GM12864 (cell line): ENCODE results near the gene ARL16.
"Not testable (repeated sequence)": the region's sequence is repeated elsewhere in the genome, so short reads cannot be mapped to it uniquely, and the experiment has no call there.

ENCODE experiments used
- DNase-seq: peaks from one replicate; pipeline ENCODE4 v3.0.0-alpha.2; 2011; ENCODE audit warnings: low read depth
- H3K4me3 ChIP-seq: 2 replicates; pipeline ENCODE4 v1.5.1; 2011; ENCODE audit warnings: mild to moderate bottlenecking, low read depth, low read length, control low read depth
- TF ChIP-seq, protein P1 (sequence below): IDR thresholded peaks from 2 replicates; pipeline ENCODE4 v1.5.1; 2011; ENCODE audit warnings: low read depth, mild to moderate bottlenecking, moderate library complexity, low read length, control low read depth, inconsistent platforms; ENCODE audit errors: missing control alignments

ARL16 gene

DNA sequence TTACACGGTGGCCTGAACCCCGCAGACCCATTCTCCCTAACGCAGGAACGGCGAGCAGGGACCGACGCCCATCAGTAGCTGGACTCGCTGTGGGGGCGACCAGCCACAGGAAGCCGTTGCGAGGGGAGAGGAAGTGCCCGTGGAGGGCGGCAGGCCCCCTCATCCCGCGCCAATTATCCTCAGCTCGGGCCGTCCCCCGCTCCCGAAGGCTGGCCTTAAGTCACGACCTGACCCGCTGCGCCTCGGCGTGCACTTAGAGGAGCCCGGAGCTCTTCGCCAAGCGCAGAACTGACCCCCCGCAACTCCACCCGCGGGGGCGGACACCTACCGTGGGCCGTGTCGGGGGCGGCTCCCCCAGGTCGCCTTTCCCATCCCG is 401 bp downstream of the ARL16 start:
- no peak for DNase-seq
- H3K4me3 ChIP-seq = peak overlapping the region; percentile 66
- TF ChIP-seq, protein P1, sequence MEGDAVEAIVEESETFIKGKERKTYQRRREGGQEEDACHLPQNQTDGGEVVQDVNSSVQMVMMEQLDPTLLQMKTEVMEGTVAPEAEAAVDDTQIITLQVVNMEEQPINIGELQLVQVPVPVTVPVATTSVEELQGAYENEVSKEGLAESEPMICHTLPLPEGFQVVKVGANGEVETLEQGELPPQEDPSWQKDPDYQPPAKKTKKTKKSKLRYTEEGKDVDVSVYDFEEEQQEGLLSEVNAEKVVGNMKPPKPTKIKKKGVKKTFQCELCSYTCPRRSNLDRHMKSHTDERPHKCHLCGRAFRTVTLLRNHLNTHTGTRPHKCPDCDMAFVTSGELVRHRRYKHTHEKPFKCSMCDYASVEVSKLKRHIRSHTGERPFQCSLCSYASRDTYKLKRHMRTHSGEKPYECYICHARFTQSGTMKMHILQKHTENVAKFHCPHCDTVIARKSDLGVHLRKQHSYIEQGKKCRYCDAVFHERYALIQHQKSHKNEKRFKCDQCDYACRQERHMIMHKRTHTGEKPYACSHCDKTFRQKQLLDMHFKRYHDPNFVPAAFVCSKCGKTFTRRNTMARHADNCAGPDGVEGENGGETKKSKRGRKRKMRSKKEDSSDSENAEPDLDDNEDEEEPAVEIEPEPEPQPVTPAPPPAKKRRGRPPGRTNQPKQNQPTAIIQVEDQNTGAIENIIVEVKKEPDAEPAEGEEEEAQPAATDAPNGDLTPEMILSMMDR = no peak

DNA sequence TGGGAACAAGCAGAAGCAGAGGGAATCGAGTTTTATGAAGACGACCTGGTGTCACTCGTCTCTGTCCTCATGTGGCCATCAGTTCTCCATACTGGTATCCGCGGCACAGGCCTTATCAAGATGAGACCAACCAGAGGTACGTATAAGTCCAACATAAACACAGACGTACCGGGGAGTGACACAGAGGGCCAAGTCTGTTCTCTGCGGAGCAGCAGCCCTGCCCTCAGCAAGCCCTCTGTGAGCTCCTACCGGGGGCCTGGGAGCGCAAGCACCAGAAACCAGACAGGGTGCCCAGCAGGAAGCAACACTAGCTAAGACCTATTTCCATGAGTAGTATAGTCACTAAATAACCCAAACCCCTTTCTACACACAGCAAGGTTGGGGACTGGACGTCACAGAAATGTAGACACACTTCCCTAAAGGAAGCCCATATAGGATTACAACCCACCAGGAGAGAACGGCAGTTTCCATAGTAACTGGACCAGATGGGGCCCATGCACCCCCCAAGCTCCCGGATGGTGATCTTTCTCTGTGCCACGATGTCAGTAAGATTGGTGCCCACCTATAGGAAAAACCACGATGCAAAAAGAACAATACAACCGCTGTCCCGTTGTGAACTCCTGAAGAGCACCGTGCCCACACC is 911 bp downstream of the ARL16 start:
- no peak for DNase-seq
- TF ChIP-seq, protein P1 = no peak
- peak overlapping the region; percentile 66 for H3K4me3 ChIP-seq

GRCh38 chr17:81681672-81682071 is 1.9 kb downstream of the ARL16 start:
- DNase-seq = no peak
- H3K4me3 ChIP-seq = no peak overlapping the region
- TF ChIP-seq, protein P1 = no peak

GRCh38 chr17:81680150-81680549 is 3.4 kb downstream of the ARL16 start:
- TF ChIP-seq, protein P1 = no peak
- no peak for DNase-seq
- no peak overlapping the region for H3K4me3 ChIP-seq

- no peak for DNase-seq
- TF ChIP-seq, protein P1 = no peak
- H3K4me3 ChIP-seq = no peak overlapping the region
Measured at GRCh38 chr17:81676906-81677305, 6.7 kb downstream of the ARL16 start.

DNA sequence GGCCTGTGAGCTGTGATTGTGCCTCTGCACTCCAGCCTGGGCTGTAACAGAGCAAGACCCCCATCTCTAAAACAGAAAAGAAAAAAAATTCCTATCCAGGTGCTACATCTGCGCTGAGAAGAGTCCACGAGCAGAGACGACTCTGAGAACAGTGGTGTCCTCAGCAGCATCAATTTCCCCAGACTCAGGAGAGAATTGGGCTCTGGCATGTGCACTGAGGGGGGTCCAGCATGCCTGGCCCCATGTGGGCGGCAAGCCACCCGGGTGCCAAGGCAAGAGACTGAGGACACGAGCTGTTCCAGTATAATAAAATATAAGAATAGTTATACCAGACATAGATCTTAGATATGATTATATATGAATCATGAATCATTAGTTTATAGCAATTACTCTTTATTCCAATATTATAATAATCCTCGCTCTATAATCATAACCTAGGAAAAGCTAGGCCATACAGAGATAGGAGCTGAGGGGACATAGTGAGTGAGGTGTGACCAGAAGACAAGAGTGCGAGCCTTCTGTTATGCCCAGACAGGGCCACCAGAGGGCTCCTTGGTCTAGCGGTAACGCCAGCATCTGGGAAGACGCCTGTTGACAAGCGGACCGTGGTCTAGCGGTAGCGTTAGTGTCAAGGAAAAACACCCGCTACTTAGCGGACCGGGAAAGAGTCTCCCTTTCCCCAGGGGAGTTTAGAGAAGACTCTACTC is 7.9 kb downstream of the ARL16 start:
- TF ChIP-seq, protein P1 = peak; percentile 64
- not testable (repeated sequence) for DNase-seq, H3K4me3 ChIP-seq
